Amniotic stem cell (primary cell): Measurements from ENCODE around the gene VAPB.

Experiments used
- DNase-seq: peaks from one replicate; lab custom pipeline; 2025; lab: John Stamatoyannopoulos, UW

VAPB gene

GRCh38 chr20:58377766-58378401, 11.1 kb upstream of the VAPB start:
- no peak for DNase-seq

DNA sequence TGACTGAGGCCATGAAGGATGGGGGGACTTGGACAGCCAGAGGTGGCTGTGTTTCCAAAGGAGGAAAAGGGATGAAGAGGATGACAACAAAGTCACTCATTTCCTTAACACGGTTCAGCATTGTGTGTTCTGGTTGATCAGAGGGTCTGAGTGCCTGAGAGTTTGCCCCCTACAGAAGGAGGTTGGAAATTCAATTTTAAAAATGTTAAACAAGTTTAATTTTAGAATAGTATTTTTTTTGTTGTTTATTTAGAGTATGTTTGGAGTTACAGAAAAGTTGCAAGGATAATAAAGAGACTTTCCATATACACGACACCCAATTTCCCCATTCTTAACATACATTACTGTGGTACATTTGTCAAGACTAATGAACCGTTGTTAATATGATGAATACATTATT, 10.3 kb upstream of the VAPB start:
- no peak for DNase-seq

- no peak for DNase-seq
Observed at GRCh38 chr20:58381627-58382026, 7.4 kb upstream of the VAPB start.

- no peak for DNase-seq
Observed at GRCh38 chr20:58382096-58382495, 6.9 kb upstream of the VAPB start.

DNA sequence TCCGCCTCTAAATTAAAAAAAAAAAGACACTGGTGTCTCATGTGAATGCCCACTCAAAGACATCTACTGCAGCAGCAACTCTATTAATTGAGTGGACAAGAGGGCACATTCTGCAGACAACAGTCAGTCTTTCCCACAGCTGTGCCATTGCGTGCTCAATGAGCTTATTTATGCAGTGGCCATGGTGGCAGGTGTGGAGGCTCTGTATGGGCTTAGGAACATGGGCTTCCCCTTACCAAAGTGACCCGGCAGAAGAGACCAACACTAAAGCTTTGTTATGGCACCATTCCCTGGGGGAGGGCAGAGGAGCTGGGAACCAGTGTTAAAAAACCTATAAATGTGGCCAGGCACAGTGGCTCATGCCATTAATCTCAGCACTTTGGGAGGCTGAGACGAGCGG, 4.2 kb upstream of the VAPB start:
- DNase-seq, result no peak

DNA sequence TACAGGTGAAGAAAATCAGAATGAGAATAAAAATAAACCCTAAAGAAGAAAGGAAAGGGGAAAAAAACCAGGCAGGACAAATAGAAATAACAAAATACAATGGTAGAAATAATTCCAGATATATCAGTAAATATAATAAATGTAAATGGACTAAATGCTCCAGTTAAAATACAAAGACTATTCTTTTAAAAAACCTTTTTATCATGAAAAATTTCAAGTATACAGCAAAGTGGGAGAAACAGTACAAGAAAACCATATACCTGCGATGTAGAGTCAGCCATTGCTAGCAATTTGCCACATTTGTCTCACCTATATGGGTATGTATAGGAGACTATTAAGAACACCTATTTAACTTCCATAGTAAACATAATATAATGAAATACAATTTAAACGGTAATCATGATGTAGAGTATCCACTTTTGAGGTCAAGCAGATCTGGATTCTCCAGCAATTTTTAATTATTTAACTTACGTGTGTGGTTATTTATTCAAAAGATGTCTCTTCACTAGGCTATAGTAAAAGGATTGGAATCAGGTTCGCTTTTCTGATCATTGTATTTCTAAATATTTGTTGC, 914 bp upstream of the VAPB start:
- DNase-seq, result no peak

- DNase-seq, result peak; percentile 14
Observed at GRCh38 chr20:58389324-58389967, 417 bp downstream of the VAPB start.

- DNase-seq, result no peak
Observed at GRCh38 chr20:58389968-58390658, 1.1 kb downstream of the VAPB start.

GRCh38 chr20:58390659-58391035, 1.6 kb downstream of the VAPB start:
- DNase-seq, result no peak

DNA sequence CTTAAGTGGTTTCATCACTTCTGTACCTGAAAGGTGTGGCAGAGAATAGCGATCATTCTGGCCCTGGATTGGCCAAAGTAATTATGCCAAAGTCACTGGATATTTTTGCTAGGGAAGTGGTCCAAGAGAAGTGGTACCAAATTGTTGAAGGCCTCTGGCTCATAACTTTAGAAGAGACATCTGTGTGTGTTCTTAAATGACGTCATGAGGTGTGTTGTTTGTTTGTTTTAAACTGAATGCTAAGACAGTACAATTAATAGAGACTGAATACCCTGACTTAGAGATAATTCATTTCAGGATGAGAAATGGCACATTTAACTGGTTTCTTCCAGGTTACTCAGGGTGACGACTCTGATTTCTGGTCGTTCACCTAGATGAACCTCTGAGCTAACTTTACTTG, 3.3 kb downstream of the VAPB start:
- DNase-seq, result no peak

DNA sequence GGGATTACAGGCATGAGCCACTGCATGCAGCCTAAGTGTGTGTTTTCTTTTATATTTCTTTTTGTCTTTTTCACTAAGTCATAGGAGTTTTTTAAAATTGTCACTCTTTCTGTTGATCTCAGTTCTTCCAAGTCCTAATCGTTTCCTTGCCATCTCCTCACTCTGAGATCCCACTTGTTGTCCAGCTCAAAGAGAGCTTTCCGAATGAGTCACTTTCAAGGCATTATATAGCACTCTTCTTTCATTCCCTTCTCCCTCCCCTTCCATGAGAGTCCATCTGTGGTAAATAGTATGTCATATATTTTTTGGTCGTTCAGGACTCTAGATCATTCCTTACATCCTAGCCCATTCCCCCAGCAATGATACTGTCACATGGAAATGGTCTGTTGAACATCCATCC, 4.3 kb downstream of the VAPB start:
- peak; percentile 24 for DNase-seq

GRCh38 chr20:58394801-58395200, 5.8 kb downstream of the VAPB start:
- no peak for DNase-seq

DNA sequence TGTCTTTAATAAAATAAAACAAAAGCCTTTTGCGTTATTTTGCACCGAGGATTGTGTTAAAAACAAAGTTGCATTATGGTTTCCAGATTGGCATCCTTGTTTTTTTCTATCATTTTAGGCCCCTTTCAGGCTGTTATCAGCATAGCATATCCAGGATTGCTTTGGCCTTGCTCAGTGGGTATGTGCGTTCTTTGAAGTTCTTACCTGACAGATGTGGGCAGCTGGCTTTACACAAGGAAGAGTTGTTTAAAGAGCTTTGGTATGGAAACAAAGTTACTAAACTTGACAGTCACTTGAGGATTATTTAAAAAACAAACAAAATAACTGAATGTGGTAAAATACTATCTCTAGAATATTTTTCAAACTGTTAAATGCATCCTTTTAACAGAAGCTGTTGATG, 6.6 kb downstream of the VAPB start:
- DNase-seq, result no peak

DNA sequence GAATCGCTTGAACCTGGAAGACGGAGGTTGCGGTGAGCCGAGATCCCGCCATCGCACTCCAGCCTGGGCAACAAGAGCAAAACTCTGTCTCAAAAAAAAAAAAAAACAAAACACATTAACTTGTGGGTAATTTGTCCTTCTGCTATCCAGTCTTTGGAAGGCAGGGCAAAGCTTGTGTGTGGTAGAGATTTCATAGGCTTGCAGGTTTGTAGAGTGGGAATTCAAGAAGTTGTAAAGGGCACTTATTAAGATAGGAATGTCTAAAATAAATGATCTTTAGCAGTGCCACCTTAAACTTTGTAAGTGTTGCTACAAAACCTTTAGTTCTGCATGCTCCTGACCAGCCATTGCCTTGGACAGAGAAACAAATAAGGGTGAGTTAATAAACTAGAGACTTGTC, 8.4 kb downstream of the VAPB start:
- DNase-seq, result no peak

- no peak for DNase-seq
Observed at GRCh38 chr20:58398254-58398653, 9.2 kb downstream of the VAPB start.

- DNase-seq, result no peak
Observed at GRCh38 chr20:58399926-58400325, 10.9 kb downstream of the VAPB start.

- no peak for DNase-seq
Observed at GRCh38 chr20:58401162-58401561, 12.1 kb downstream of the VAPB start.

DNA sequence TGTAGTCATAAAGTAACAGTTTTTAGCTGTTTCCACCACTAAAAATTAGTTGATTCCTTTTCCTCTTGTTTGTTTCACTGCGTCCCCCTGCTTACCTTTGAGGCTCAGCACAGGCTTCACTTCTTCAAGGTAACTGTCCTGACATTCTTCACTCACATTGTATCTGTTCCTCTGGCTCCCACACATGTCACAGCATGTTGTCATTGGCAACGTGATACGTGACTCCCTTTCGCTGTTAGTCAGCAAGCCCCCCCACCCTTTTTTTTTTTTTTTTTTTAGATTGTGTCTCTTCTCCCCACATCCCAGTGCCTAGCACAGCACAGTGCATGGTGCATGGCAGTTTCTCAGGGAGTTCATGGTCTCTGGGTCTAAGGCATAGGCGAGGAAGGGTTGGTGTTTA, 13.3 kb downstream of the VAPB start:
- no peak for DNase-seq

DNA sequence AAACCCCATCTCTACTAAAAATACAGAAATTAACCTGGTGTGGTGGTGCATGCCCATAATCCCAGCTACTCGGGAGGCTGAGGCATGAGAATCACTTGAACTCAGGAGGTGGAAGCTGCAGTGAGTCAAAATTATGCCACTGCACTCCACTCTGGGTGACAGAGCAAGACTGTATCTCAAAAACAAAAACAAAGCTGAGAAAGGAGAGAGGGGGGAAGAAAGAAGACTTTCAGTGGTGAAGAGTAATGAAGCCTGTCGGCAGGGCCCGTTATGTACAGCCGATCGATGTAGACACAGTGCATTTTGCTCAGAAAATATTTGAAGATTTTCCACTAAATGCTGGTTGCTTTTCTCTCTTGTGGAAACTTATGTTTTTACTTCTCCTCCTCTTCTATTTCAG, 13.8 kb downstream of the VAPB start:
- DNase-seq, result no peak

DNA sequence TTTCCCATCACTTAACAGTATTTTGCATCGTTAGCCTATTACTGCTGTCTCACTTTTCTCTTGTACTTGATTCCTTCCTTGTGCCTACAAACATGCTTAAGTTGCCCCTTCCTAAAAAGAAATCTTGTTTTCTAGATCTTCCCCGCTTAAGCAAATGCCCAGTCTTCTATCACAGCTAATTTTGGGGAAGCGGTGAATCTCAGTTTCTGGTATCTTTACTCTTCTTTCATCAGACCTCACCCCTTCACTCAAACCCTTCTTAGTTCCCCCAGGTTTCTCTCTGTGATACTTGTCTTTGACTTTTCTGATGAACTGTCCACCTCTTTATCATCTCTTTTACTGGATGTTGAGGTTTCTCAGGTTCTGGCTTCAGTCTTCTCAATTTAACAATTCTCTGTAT, 14.2 kb downstream of the VAPB start:
- DNase-seq, result no peak

- DNase-seq, result no peak
Observed at GRCh38 chr20:58405504-58406291, 16.7 kb downstream of the VAPB start.

DNA sequence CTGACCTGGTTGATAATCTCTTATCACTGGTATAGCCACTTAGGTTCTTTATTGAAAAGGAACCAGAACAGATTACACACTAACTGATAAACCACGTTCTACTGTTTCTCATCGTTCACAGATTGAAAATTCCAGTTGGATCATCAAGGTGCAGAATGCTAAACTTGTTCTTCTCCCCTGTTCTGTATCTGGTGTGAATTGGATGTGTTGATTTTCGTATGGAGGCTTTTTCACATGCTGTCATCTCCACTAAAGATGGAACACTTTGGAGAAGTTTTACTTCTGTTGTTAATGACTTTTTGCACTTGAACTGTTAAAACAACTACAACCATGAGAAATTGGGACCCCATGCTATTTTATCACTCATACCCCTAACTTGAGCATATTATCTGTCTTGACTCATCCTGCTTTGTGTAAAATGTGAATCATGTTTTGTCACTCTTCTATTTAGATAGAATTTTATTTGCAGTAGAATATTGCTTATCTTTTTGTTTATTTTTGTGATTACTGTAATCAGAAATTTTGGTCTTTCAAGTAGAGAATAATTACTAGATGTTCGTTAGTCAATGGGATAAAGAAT, 17.5 kb downstream of the VAPB start:
- DNase-seq, result no peak
